Measurements from ENCODE around the gene TOX3.

TOX3 gene

GRCh38 chr16:52518884-52519283 is 28.1 kb downstream of the TOX3 start:
- POLR2A ChIA-PET: no interaction called here
- CTCF ChIA-PET: interaction anchor here (1.2 kb wide), 1 partner anchor 37 kb away, joined by 3 read pairs; no protein-coding TSS in a partner anchor
- TF ChIP-seq, protein P1, sequence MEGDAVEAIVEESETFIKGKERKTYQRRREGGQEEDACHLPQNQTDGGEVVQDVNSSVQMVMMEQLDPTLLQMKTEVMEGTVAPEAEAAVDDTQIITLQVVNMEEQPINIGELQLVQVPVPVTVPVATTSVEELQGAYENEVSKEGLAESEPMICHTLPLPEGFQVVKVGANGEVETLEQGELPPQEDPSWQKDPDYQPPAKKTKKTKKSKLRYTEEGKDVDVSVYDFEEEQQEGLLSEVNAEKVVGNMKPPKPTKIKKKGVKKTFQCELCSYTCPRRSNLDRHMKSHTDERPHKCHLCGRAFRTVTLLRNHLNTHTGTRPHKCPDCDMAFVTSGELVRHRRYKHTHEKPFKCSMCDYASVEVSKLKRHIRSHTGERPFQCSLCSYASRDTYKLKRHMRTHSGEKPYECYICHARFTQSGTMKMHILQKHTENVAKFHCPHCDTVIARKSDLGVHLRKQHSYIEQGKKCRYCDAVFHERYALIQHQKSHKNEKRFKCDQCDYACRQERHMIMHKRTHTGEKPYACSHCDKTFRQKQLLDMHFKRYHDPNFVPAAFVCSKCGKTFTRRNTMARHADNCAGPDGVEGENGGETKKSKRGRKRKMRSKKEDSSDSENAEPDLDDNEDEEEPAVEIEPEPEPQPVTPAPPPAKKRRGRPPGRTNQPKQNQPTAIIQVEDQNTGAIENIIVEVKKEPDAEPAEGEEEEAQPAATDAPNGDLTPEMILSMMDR (IDR thresholded peaks at IDR 0.05; ENCODE audit: control extremely low read depth, extremely low read depth, low read depth, missing control alignments): no peak
- DNase-seq (ENCODE audit: extremely low spot score): no peak

- no peak for DNase-seq (ENCODE audit: extremely low spot score)
- POLR2A ChIA-PET: no interaction called here
Measured at GRCh38 chr16:52515068-52515671, 31.8 kb downstream of the TOX3 start.

DNA sequence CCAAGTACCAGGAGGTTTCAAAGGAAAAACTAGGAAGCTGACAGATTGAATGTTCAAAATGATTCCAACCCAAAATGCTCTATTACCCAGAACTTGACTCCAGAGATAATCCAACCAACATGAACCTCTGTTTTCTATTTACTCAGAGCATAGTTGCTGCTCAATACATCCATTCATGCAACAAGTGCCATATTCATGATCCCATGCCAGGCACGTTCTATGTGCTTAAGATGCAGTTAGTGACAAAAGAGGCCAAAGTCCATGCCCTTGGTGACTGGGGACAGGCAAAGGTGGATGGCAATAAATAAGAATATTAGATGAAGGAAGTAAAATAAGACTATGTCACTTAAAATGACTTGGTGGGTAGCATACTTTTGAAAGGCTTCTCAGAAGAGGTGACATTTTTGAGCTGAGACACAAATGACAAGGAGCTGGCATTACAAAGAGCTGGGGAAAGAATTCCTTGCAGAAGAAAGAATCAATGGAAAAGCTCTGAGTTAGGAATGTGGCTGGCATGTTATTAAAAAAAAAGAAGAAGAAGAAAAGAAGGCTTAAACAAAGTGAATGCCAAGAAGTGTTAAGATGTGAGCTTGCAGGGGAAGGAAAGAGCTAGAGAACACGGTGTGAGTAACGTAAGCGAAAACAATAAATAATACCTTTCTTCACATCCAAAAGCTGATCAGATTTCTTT is 34.5 kb downstream of the TOX3 start:
- ChIA-PET CTCF (interaction anchor here (1.1 to 1.4 kb wide), 2 partner anchors 22 to 33 kb away, joined by 3 read pairs; no protein-coding TSS in a partner anchor), POLR2A (no interaction called here)
- TF ChIP-seq, protein P1 (IDR thresholded peaks at IDR 0.05; ENCODE audit: control extremely low read depth, extremely low read depth, low read depth, missing control alignments): no peak
- DNase-seq (ENCODE audit: extremely low spot score): no peak

More at GRCh38 chr16:52515068-52515671, 31.8 kb downstream of the TOX3 start:
- CTCF ChIA-PET: interaction anchor here (1.1 to 2.1 kb wide), 3 partner anchors 11 to 33 kb away, joined by 3 to 4 read pairs (median 4); partner anchors contain the start of gene TOX3
- TF ChIP-seq, protein P1 (IDR thresholded peaks at IDR 0.05; ENCODE audit: control extremely low read depth, extremely low read depth, low read depth, missing control alignments): no peak

DNA sequence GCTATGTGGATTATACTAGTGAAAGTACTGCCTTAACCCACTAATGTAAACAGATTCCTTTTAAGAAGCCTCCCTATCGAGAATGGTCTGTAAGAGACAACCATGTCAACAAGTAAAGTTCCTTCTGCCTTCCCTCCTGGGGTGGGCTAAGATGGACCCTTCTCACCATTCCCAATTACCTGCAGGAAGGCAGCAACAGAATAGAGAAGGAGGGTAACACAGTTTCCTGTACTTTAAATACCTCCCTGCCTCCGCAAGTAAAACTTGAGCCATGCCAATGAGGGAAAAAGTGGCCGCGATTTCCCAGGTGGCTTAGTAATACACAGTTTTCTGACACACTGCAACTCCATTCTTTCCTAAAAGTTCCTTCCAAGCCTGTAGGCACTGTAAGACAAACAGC is 45.2 kb downstream of the TOX3 start:
- CTCF ChIA-PET: no interaction called here
- POLR2A ChIA-PET: no interaction called here
- TF ChIP-seq, protein P1 (IDR thresholded peaks at IDR 0.05; ENCODE audit: control extremely low read depth, extremely low read depth, low read depth, missing control alignments): no peak
- no peak for DNase-seq (ENCODE audit: extremely low spot score)

DNA sequence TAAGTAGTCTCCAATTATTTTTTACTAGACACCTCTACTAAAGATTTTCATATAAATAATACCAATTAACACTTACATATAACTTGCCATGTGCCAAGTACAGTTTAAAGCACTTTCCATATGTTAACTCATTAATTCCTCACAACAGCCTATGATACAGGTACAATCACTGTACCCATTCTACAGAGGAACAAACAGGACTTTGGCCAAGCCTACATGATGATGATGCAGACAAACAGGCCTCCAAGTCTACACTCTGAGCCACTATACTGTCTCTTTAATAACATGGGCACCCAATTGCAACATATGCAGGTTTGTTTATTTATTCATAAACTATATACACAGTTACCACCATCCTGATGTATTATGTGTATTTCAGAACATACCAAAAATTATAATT is 46.0 kb downstream of the TOX3 start:
- TF ChIP-seq, protein P1 (IDR thresholded peaks at IDR 0.05; ENCODE audit: control extremely low read depth, extremely low read depth, low read depth, missing control alignments): no peak
- ChIA-PET POLR2A (no interaction called here), CTCF (no interaction called here)

DNA sequence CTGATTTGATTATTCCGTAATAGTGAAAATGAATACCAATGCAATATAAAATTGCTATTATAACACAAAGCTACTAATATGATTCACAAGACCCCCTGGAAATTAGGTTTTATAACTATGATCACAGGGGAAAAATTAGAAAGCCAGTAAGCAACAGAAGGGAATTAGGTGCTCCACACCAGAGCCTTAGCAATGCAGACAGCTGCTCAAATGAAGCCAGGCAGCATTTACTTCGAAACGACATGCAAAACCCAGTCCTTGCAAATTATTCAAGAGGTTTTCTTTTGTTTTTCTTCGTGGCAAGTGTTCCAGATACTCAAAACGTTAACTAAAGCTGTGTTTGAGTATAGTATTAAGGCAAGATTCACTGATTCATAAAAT is 47.9 kb downstream of the TOX3 start:
- ChIA-PET CTCF (no interaction called here), POLR2A (no interaction called here)
- TF ChIP-seq, protein P1 (IDR thresholded peaks at IDR 0.05; ENCODE audit: control extremely low read depth, extremely low read depth, low read depth, missing control alignments): no peak
- DNase-seq (ENCODE audit: extremely low spot score): no peak

More for the DNA sequence above, 46.0 kb downstream of the TOX3 start:
- no peak for DNase-seq (ENCODE audit: extremely low spot score)

Data from GM10248 (cell line).